Right kidney (tissue), 1 donor: ENCODE data around the gene AAR2.

Experiments
- DNase-seq: peaks from one replicate; pipeline ENCODE4 v3.0.0-alpha.2; 2016

The AAR2 gene

DNA sequence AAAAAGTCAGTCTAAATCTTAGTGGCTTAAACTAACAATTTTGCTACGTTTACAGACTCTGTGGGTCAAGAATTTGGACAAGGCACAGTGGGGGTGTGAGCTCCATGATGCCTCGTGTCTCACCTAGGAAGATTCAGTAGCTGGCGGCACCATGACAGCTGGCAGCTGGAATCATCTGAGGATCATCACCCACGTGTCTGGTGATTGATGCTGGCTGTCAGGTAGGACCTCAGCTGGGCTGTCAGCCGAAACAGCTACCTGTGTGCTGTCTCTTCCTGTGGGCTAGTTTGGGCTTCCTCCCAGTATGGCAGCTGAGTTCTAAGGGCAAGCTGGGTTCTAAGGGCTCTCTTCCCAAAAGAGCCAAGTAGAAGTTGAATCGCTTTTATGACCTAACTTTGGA, 43.5 kb downstream of the AAR2 start:
- DNase-seq, result no peak

- DNase-seq, result no peak
Observed at GRCh38 chr20:36281785-36282380, 45.6 kb downstream of the AAR2 start.

DNA sequence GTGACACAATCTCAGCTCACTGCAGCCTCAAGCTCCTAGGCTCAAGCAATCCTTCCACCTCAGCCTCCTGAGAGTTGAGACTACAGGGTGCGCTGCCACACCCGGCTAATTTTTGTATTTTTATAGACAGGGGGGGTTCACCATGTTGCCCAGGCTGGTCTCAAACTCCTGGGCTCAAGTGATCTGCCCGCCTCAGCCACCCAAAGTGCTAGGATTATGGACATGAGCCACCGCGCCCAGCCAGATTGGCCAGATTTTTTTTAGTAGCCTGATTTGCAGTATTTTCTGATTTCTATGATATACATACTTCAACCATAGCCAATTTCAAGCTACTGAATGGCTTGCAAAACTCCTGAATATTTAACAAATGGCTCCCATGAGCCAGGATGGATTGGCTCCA, 48.5 kb downstream of the AAR2 start:
- DNase-seq, result no peak

DNA sequence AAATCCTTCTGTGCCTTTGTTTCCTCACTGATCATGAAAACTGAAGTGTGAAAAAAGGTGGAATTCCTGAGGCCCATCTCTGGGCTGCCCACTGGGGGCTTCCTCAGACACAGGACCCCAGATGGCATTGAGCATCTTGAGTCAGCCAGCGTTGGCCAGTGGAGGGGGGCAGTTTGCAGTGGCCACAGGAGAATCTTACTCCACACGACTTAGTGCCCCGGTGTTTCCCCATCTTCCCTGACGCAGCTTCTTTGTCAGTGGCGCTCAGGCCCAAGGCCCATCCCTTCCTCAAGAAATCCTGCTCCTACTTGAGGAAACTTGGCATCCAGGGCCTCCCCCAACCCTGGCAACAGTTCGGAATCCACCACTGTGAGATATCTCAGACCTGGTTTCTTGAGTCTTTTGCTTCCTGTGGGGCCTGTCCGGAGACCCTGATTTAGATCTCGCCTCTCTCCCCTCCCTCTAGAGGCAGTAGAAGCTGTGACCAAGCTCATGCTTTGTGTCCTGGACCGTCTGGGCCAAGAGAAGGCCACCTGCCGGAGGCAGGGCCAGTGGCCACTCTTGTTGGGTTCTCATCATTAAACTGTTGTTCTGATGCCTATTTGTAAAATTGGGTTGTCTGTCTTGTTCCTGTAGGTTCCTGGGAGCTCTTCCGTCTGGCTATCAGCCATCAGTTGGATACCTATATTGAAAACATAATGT, 49.6 kb downstream of the AAR2 start:
- DNase-seq, result no peak

GRCh38 chr20:36297656-36298055, 61.4 kb downstream of the AAR2 start:
- no peak for DNase-seq

DNA sequence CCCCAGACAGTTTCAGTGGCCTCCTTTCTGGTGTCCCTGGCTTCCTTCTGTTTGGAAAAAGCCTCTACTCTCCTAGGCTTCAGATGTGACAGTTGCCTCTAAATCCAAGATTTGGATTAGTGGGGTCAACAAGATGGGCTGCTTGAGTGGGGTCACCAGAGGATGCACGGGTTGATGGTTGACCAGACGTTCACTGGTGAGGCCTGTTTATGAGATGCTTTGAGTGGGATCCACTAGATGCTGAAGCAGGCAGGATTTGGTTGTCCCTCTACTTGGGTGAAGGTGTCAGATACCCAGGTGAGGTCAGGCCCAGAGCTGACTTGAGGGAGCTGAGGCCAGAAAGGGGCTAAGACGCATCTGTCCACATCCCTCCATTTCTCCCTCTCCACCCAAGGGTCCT, 61.8 kb downstream of the AAR2 start:
- DNase-seq, result no peak

GRCh38 chr20:36298795-36299339, 62.6 kb downstream of the AAR2 start:
- DNase-seq, result no peak

- no peak for DNase-seq
Observed at GRCh38 chr20:36299459-36299858, 63.2 kb downstream of the AAR2 start.

GRCh38 chr20:36301359-36302119, 65.3 kb downstream of the AAR2 start:
- no peak for DNase-seq

DNA sequence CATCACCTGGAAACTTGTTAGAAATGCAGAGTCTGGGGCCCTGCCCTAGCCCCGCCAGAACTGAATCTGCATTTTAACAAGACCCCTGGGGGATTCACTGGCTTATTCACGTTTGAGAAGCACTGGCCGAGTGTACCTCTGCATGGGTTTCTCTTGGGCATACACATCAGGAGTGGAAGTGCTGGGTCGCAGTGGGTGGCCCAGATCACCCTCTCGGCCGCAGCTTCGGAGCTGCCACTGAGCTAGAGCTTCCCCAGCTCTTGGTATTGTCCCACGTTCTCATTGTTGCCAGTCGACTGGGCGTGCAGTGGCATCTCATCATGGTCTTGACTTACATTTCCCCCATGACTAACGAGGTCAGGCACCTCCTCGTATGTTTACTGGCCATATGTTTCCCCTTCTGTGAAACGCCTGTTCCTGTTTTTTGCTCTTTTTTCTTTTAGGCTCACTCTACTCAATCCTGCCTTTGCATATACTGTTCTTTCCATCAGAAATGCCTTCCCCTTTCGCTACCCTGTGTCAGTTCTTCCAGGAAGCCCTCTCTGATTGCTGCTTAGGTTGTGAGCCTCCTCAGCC, 66.8 kb downstream of the AAR2 start:
- DNase-seq, result no peak

- no peak for DNase-seq
Observed at GRCh38 chr20:36303831-36304230, 67.6 kb downstream of the AAR2 start.

GRCh38 chr20:36304786-36305495, 68.7 kb downstream of the AAR2 start:
- no peak for DNase-seq

DNA sequence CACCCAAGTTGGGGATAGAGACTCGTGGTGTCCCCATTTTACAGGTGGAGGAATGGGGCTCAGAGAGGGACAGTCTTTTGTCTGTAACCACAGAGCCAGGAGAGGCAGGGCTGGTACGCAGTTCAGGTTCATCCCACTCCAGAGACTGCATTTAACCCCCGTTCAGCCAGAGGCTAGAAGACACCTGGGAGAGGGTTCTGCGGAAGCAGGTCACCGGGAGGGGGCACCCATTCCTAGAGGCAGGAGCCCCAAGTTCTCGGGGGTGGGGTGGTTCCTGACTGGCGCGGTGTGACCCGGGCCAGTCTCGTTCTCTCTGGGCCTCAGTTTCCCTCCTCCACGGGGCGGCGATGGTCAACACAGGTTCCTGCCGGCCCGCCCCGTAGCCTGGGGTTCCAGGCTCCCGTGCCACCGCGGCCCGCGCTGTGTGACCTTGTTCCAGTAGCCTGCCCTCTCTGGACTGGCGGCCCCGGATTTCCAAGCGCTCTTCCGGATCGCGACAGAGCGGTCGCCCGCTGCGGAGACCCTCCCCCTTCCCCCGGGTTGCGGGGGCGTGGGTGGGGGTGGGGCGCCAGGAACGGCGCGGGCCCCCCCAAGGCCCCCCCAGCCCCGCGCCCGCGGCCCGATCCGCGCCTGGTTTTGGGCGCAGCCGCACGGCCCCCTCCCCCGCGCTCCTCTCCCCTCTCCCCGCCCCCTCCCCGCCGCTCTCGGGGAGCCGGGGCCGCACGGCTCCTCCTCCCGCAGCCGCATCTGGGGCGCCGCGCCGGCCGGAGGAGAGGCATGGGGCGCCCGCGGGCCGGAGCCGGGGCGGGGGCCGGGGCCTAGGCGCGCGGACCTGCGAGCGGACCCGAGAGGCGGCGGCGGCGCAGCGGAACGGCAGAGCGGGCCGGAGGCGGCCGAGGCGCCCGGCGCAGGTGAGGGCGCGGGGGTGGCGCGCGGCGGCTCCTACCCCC, 69.6 kb downstream of the AAR2 start, which contains the start of gene DLGAP4:
TSS of gene DLGAP4 (plus strand) at position 738 of the 950 bp plus-strand sequence. CDS start 125,379 bp downstream, outside the sequence.
- no peak for DNase-seq
